Parathyroid adenoma (tissue), 2 donors: ENCODE measurements around the gene CNTN5.

Experiments
- H2AFZ ChIP-seq: fragments of 300-600 bp; sonication (generic); one replicate; pipeline ENCODE4 v1.7.0; 2017; ENCODE audit warnings: antibody characterized with exemption, mild to moderate bottlenecking
- H3K27ac ChIP-seq: fragments of 300-600 bp; sonication (generic); one replicate; pipeline ENCODE4 v1.7.0; 2017
- H3K27me3 ChIP-seq: fragments of 300-600 bp; sonication (generic); one replicate; pipeline ENCODE4 v1.7.0; 2017; ENCODE audit warnings: low read length; ENCODE audit not compliant: control insufficient read depth, insufficient read depth
- H3K36me3 ChIP-seq: fragments of 300-600 bp; sonication (generic); one replicate; pipeline ENCODE4 v1.7.0; 2017; ENCODE audit warnings: low read length; ENCODE audit not compliant: control insufficient read depth, insufficient read depth
- H3K4me1 ChIP-seq: fragments of 300-600 bp; sonication (generic); one replicate; pipeline ENCODE4 v1.7.0; 2017; ENCODE audit warnings: control low read depth
- H3K4me2 ChIP-seq: fragments of 300-600 bp; sonication (generic); one replicate; pipeline ENCODE4 v1.7.0; 2017; ENCODE audit warnings: low read length
- H3K4me3 ChIP-seq: fragments of 300-600 bp; sonication (generic); one replicate; pipeline ENCODE4 v1.7.0; 2017; ENCODE audit warnings: low read depth, low read length
- H3K79me2 ChIP-seq: fragments of 300-600 bp; sonication (generic); one replicate; pipeline ENCODE4 v1.7.0; 2017; ENCODE audit warnings: control low read depth
- H3K9ac ChIP-seq: fragments of 300-600 bp; sonication (generic); one replicate; pipeline ENCODE4 v1.7.0; 2017; ENCODE audit warnings: mild to moderate bottlenecking
- H3K9me3 ChIP-seq: fragments of 300-600 bp; sonication (generic); one replicate; pipeline ENCODE4 v1.7.0; 2017; ENCODE audit warnings: low read length; ENCODE audit not compliant: control insufficient read depth
- CTCF ChIP-seq: fragments of 300-600 bp; sonication (generic); IDR thresholded peaks from one replicate; pipeline ENCODE4 v1.7.0; 2017; ENCODE audit warnings: antibody characterized with exemption, mild to moderate bottlenecking
- donor health status: primary hyperparathyroidism.

The CNTN5 gene

DNA sequence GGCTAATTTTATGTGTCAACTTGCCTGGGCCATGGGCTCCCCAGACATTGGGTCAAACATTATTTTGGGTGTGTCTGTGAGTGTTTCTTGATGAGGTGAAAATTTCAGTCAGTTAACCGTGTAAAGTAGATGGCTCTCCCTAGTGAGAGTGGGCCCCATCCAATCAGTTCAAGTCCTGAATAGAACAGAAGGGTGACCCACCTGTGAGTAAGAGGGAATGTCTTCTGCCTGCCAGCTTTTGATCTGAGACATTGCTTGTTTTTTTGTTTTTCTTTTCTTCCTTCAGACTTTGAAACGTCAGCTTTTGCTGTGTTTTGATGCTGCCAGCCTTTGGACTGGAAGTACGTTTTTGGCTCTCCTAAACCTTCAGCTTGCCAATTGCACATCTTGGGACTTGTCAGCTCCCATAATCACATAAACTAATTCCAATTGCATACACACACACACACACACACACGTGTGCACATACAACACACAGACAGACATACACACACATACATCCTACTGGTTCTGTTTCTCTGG lies 300.1 kb downstream of the CNTN5 start:
- no peak overlapping the region for H3K9ac ChIP-seq
- no peaks in the 10 kb centered on the region for H3K27me3 ChIP-seq
- no peaks in the 10 kb centered on the region for H3K4me1 ChIP-seq
- H3K4me2 ChIP-seq = no peak overlapping the region
- H3K9me3 ChIP-seq = no peaks in the 10 kb centered on the region
- no peaks in the 10 kb centered on the region for H3K36me3 ChIP-seq
- no peak for TF ChIP-seq CTCF
- no peak overlapping the region for H3K27ac ChIP-seq
- H3K4me3 ChIP-seq = no peak overlapping the region
- no peaks in the 10 kb centered on the region for H3K79me2 ChIP-seq
- H2AFZ ChIP-seq = no peak overlapping the region

GRCh38 chr11:99325847-99326246 lies 305.1 kb downstream of the CNTN5 start:
- Histone ChIP-seq H3K79me2 (no peaks in the 10 kb centered on the region), H3K4me2 (no peak overlapping the region), H3K4me1 (no peaks in the 10 kb centered on the region), H3K9me3 (no peaks in the 10 kb centered on the region), H3K27ac (no peak overlapping the region), H3K27me3 (no peaks in the 10 kb centered on the region), H2AFZ (no peak overlapping the region), H3K36me3 (no peaks in the 10 kb centered on the region), H3K9ac (no peak overlapping the region), H3K4me3 (no peak overlapping the region)
- TF ChIP-seq CTCF = no peak

DNA sequence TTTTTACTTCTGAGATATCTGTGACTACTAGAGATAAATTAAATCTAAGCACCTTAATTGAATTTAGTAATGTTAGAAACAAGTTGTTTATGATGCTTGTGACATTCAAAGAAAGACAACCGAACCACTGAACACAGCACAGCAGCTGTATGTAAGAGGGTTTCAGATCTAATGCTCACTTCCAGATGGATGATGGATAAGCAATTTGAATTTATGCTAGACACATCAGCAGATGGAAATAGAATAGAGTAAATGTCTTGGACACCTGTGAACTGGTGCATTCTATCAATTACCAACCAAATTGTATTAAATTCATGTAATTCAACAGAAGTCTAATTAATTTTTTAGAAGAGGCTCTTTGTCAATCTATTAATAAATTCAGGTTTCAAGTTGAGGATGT lies 306.3 kb downstream of the CNTN5 start:
- no peaks in the 10 kb centered on the region for H3K9me3 ChIP-seq
- no peak overlapping the region for H3K9ac ChIP-seq
- no peak overlapping the region for H3K4me3 ChIP-seq
- no peak overlapping the region for H3K27ac ChIP-seq
- H3K4me1 ChIP-seq = no peaks in the 10 kb centered on the region
- no peaks in the 10 kb centered on the region for H3K79me2 ChIP-seq
- no peak for TF ChIP-seq CTCF
- no peak overlapping the region for H2AFZ ChIP-seq
- H3K36me3 ChIP-seq = no peaks in the 10 kb centered on the region
- no peak overlapping the region for H3K4me2 ChIP-seq
- H3K27me3 ChIP-seq = no peaks in the 10 kb centered on the region

GRCh38 chr11:99327527-99327926 lies 306.8 kb downstream of the CNTN5 start:
- no peaks in the 10 kb centered on the region for H3K27me3 ChIP-seq
- TF ChIP-seq CTCF = no peak
- no peaks in the 10 kb centered on the region for H3K36me3 ChIP-seq
- H3K9me3 ChIP-seq = no peaks in the 10 kb centered on the region
- H3K4me3 ChIP-seq = no peak overlapping the region
- no peak overlapping the region for H2AFZ ChIP-seq
- H3K27ac ChIP-seq = no peak overlapping the region
- no peak overlapping the region for H3K9ac ChIP-seq
- H3K4me2 ChIP-seq = no peak overlapping the region
- no peaks in the 10 kb centered on the region for H3K4me1 ChIP-seq
- H3K79me2 ChIP-seq = no peaks in the 10 kb centered on the region

DNA sequence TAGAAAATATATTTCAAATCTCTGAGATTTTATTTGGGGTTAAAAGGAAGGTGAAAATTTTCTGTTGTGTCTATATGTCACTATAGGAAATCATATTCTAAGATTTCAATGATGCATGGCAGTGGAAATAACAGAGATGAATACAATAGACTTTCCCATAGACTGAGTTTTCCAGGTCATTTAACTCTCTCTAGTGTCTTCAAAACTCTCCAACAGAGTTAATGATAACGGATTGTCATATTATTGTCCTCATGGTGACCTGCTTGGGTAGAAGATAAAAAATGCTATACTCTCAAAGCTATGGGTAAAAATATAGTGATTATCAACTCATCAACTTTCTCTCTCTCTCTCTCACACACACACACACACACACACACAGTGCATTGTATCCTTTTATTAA lies 312.9 kb downstream of the CNTN5 start:
- no peaks in the 10 kb centered on the region for H3K9me3 ChIP-seq
- no peak overlapping the region for H3K4me3 ChIP-seq
- no peaks in the 10 kb centered on the region for H3K27me3 ChIP-seq
- no peaks in the 10 kb centered on the region for H3K36me3 ChIP-seq
- no peak overlapping the region for H3K9ac ChIP-seq
- no peak overlapping the region for H3K4me2 ChIP-seq
- TF ChIP-seq CTCF = no peak
- H3K79me2 ChIP-seq = no peaks in the 10 kb centered on the region
- H3K27ac ChIP-seq = no peak overlapping the region
- H2AFZ ChIP-seq = no peak overlapping the region
- no peaks in the 10 kb centered on the region for H3K4me1 ChIP-seq
